GM12872 (cell line): ENCODE data around the gene TMEM79.

Experiments
- TF ChIP-seq, protein P1 (sequence below): IDR thresholded peaks from 3 replicates; pipeline ENCODE4 v1.5.1; 2011; ENCODE audit warnings: low read depth, mild to moderate bottlenecking, low read length, moderate library complexity; ENCODE audit not compliant: insufficient read depth

Gene TMEM79

DNA sequence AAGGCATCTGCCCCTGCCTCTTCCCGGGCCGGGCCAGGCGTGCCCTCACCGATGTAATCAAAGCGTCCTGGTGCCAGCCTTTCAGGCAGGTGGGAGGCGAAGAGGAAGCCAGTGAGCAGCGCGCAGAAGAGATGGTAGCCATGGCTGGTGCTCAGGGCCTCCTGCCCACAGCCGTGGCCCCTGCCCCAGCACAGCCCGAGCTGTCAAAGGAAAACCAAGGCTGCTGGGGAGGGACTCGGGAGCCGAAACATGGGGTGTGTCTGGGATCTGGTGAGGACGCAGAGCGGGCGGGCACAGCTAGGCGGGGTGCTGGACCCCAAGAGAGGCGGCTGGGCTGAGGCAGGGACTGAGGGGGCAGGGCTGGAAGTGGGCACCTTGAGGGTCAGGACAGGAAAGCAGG is 39.4 kb upstream of the TMEM79 start:
- TF ChIP-seq, protein P1, sequence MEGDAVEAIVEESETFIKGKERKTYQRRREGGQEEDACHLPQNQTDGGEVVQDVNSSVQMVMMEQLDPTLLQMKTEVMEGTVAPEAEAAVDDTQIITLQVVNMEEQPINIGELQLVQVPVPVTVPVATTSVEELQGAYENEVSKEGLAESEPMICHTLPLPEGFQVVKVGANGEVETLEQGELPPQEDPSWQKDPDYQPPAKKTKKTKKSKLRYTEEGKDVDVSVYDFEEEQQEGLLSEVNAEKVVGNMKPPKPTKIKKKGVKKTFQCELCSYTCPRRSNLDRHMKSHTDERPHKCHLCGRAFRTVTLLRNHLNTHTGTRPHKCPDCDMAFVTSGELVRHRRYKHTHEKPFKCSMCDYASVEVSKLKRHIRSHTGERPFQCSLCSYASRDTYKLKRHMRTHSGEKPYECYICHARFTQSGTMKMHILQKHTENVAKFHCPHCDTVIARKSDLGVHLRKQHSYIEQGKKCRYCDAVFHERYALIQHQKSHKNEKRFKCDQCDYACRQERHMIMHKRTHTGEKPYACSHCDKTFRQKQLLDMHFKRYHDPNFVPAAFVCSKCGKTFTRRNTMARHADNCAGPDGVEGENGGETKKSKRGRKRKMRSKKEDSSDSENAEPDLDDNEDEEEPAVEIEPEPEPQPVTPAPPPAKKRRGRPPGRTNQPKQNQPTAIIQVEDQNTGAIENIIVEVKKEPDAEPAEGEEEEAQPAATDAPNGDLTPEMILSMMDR: no peak

DNA sequence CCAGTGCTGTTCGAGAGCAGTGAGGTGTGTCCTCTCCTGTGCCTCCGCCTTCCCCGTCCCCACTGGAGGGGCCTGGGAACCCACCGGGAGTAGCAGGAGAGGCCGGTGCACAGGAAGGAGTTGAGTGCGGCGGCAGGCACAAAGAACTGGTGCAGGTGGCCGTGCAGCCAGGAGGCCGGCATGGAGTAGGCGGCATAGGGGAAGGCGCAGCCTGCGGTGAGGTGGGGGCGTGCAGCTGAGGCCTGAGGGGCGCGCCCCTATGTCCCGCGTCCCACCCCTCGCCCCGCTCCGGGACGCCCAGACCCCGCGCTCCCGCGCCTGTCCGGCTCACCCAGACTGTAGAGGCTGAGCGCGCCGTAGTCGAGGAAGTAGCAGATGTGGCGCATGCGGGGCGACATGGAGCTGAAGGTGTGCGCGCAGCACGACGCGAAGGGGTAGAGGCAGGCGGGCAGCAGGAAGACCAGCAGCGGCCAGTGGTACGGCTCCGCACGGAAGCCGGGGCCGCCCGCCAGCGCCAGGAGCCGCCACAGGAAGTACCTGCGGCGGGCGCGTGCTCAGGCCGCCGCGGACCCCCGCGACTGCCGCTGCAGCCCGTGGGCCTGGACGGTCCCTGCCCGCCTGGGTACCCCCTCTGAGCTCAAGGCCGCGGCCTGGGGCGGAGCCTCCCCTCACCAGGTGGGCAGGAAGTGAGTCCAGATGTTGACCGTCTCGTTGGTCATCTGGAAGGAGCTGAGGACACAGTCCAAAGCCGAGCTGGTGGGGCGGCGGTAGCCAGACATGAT is 38.5 kb upstream of the TMEM79 start:
- TF ChIP-seq, protein P1: no peak

DNA sequence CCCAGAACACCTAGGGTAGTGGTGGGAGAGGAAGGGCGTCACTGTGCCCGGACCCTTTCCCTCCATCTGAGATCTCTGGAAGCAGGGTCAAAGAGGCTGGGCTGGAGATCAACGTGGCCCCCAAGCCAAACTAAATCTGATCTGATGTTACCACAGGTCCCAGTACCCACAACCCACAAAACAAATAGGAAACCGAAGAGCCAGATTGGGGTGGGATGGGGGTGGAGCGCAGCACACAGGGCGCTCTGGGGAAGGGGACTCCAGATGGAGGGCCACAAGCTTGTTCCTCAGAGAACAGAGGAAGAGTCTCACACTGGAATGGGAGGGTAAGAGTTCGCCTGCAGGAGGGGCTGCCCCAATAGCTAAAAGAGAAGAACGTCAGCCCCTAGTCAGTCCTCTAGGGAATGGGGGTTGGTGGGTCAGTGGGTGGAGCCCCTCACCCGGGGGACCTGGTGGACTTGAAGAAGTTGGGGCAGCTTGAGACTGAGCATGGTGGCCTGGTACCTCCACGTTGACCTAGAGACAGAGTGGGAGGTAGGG is 37.8 kb upstream of the TMEM79 start:
- TF ChIP-seq, protein P1: no peak

DNA sequence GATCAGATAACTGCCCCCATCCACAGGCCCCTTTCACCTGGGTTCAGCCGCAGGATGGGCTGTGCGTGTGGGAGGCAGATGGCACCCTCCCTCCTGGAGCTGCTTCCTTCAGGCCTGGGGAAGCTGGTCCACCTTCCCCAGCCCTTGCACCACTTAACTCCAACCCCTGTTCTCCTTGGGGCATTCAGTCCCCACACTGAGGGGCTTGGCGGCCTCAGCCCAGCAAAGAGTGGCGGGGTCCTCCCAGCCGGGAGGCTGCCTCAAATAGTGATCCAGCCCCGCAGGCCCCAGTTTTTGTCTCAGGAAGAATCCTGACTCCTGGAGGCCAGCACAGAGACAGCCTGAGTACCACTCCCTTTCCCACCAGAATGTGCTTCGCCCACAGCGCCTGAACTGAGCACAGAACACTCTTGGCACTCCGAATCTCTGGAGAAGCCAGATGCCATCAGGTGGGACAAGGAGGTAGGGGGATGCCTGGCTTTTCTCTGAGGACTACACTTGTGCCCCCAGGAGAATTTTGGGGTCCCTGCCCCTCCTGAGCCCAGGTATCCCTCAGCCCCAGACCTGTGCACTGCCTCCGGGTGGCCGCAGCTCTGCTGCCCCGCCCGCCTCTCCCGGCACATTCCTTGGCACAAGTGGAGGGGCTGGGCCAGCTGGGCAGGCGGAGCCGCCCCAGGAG is 37.2 kb upstream of the TMEM79 start:
- TF ChIP-seq, protein P1: no peak

DNA sequence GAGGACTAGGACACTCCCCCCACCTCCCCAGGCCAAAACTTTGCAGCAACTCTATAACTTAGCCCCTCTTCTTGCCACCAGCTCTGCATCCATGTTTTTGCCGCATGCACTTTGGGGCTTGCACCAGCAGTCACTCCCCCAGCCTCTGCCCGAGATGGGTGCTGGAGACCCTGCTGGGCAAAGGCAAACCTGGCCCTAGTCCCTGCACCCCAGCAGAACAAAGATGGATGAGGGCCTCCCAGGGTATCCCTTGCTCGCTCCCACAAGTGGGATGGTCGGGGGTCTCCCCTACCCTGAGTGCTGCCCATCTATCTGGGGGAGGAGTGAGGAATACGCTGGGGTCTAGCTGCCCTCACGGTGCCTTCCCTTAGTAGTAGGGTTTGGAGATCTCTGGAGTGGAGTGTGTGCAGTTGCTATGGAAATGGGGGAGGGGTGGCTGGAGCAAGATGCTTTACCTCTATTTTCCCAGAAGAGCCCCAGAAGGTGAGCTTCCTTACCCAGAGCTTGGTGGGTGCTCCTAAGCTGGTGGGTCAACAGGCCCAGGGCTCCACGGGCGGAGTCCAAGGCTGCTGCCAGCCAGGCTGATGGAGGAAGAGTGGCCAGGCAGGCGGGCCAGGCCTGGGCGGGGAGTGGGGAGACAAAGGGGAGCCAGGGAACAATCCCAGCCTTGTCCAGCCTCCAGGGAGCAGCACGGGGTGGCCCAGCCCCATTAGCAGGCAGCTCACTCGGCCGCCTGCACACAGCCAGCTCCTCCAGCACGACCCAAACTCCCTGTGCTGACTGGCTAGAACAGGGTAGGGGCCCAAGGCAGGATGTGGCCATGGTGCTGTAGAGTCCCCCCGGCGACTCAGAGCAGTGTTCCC is 36.4 kb upstream of the TMEM79 start, which contains the start of gene PAQR6:
Gene PAQR6 (minus strand): TSS at position 597 of the 863 bp plus-strand sequence. CDS start 1,325 bp downstream, outside the sequence.
- TF ChIP-seq, protein P1: no peak

DNA sequence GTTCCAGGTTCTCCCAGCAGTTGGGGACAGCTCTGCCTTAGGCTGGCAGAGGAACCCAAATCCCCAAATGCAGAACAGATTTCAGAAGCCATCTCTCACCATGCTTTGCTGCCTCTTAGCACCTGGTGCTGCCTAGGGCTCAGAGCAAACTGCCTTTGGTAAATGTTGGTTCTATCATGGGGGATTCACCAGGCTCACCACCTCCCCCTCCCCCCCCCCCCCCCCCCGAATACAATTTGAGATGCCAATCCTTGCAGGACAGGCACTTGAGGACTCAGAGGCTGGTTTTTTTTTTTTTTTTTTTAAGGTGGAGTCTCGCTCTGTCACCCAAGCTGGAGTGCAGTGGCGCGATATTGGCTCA is 35.8 kb upstream of the TMEM79 start:
- TF ChIP-seq, protein P1: no peak

DNA sequence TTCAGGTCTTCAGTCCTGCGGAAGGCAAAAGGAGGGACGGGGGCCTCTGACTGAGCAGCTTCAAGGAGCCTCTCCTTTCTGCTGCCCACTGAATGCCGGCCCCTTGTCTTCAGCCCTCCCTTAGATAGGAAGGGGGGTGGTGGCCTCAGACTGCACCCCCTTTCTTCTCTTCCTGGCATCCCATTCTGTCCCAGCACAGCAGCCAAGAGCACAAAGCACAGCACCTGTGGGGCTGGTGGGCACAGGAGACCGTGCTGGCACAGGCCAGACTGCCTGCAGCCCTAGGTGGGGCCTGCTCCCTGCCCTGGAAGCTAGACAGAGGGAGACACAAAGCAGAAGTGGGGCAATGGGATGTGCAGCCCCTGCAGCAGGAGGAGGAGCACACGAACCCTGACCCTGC is 34.5 kb upstream of the TMEM79 start:
- TF ChIP-seq, protein P1: no peak
